GM12878 (cell line): ENCODE results near the gene RBBP8NL.

Source experiments
- ATF2 ChIP-seq: IDR thresholded peaks from 2 replicates; pipeline ENCODE4 v1.6.1; 2012; ENCODE audit warnings: low read length, inconsistent platforms
- CEBPZ ChIP-seq: fragments of 150-350 bp; IDR thresholded peaks from 2 replicates; pipeline ENCODE4 v1.6.1; 2016; ENCODE audit warnings: low read depth, low read length
- CTCF ChIP-seq, 3 experiments: IDR thresholded peaks in 2 of 3; conservative IDR thresholded peaks in 1 of 3; 2 replicates each; pipeline ENCODE4 v1.5.1; 2011; ENCODE audit warnings: low read depth in 3 of 3, low read length in 3 of 3, mild to moderate bottlenecking in 3 of 3, control low read depth in 2 of 3, moderate library complexity in 2 of 3, inconsistent platforms in 1 of 3, mixed read lengths in 1 of 3; ENCODE audit not compliant: control insufficient read depth in 2 of 3, insufficient read depth in 1 of 3; ENCODE audit errors: extremely low read depth in 1 of 3
- HDGF ChIP-seq: fragments of 450-650 bp; IDR thresholded peaks from 2 replicates; pipeline ENCODE4 v1.6.1; 2016; ENCODE audit warnings: antibody characterized with exemption
- MAX ChIP-seq: IDR thresholded peaks from 2 replicates; pipeline ENCODE4 v1.6.1; 2012; ENCODE audit warnings: low read depth, low read length, improper control_type of control experiment
- PKNOX1 ChIP-seq: fragments of 450-650 bp; IDR thresholded peaks from 2 replicates; pipeline ENCODE4 v1.6.1; 2016; ENCODE audit warnings: mild to moderate bottlenecking
- POLR2A ChIP-seq: IDR thresholded peaks from 2 replicates; pipeline ENCODE4 v1.6.1; 2011; ENCODE audit warnings: low read depth, mild to moderate bottlenecking, low read length
- REST ChIP-seq: IDR thresholded peaks from 2 replicates; pipeline ENCODE4 v1.6.1; 2012; ENCODE audit warnings: mild to moderate bottlenecking, low read depth, low read length
- SUZ12 ChIP-seq: fragments of 200-600 bp; sonication (generic); IDR thresholded peaks from one replicate; pipeline ENCODE4 v1.6.1; 2018; ENCODE audit warnings: antibody characterized with exemption, mild to moderate bottlenecking; ENCODE audit not compliant: unreplicated experiment
- ZNF24 ChIP-seq: fragments of 450-650 bp; IDR thresholded peaks from 2 replicates; pipeline ENCODE4 v1.6.1; 2017; ENCODE audit warnings: antibody characterized with exemption, mild to moderate bottlenecking

GRCh38 chr20:62454904-62455636 lies 27.7 kb upstream of the RBBP8NL start:
- no peak for TF ChIP-seq SUZ12
- TF ChIP-seq CTCF (IDR thresholded peaks at IDR 0.05 in 2 of 3, conservative IDR thresholded peaks at IDR 0.05 in 1 of 3; ENCODE audit: control insufficient read depth in 2 of 3, extremely low read depth in 1 of 3, insufficient read depth in 1 of 3, low read depth in 3 of 3, low read length in 3 of 3) = no peak
- no peak for TF ChIP-seq ATF2
- TF ChIP-seq PKNOX1 = no peak
- TF ChIP-seq POLR2A = no peak
- TF ChIP-seq CEBPZ = no peak
- no peak for TF ChIP-seq REST
- TF ChIP-seq HDGF = no peak
- no peak for TF ChIP-seq MAX
- no peak for TF ChIP-seq ZNF24
